Gastroesophageal sphincter (tissue), 4 donors: ENCODE measurements around the gene UTP11. TPM values are rescaled to one million over a fixed set of nuclear protein-coding genes. Genes with fewer than 3 reads are reported as not detected.

ENCODE experiments used
- ATAC-seq: fragments of 150-250 bp; one replicate; pipeline ENCODE4 v1.9.1; 2016; ENCODE audit warnings: mild to moderate bottlenecking, moderate library complexity
- H3K27ac ChIP-seq, 4 donors: fragments of 200-600 bp; sonication (generic) in 3 of 4; 1 replicate in 3 of 4; 2 replicates in 1 of 4; pipeline ENCODE4 v1.5.1; 2016 to 2019
- H3K27me3 ChIP-seq: fragments of 200-600 bp; sonication (generic); one replicate; pipeline ENCODE4 v1.5.1; 2019
- H3K36me3 ChIP-seq, 2 donors: fragments of 200-600 bp; sonication (generic); one replicate each; pipeline ENCODE4 v1.5.1; 2019; ENCODE audit warnings: control low read depth in 1 of 2
- H3K4me1 ChIP-seq, 3 donors: fragments of 200-600 bp; sonication (generic); 1 replicate in 2 of 3; 2 replicates in 1 of 3; pipeline ENCODE4 v1.5.1; 2016 to 2019; ENCODE audit warnings: control low read depth in 2 of 3
- H3K4me3 ChIP-seq, 2 donors: fragments of 200-600 bp; sonication (generic); one replicate each; pipeline ENCODE4 v1.5.1; 2019; ENCODE audit warnings: mild to moderate bottlenecking in 1 of 2, moderate library complexity in 1 of 2
- H3K9me3 ChIP-seq, 3 donors: fragments of 200-600 bp; sonication (generic); one replicate each; pipeline ENCODE4 v1.5.1; 2017 to 2019; ENCODE audit warnings: control low read depth in 2 of 3
- CTCF ChIP-seq, 4 experiments: fragments of 200-600 bp in 2 of 4; fragments of 450-650 bp in 2 of 4; sonication (generic) in 1 of 4; IDR thresholded peaks; one replicate each; pipeline ENCODE4 v1.5.1; 2017 to 2019; ENCODE audit warnings: antibody characterized with exemption in 4 of 4, mild to moderate bottlenecking in 2 of 4, moderate library complexity in 2 of 4
- EP300 ChIP-seq: sonication (generic); formaldehyde crosslinking; IDR thresholded peaks from one replicate; pipeline ENCODE4 v1.6.1; 2017; ENCODE audit warnings: antibody characterized with exemption, mild to moderate bottlenecking
- POLR2A ChIP-seq, 2 donors: fragments of 450-650 bp; IDR thresholded peaks; one replicate each; pipeline ENCODE4 v1.6.1; 2017; ENCODE audit warnings: antibody characterized with exemption in 2 of 2, mild to moderate bottlenecking in 2 of 2, moderate library complexity in 1 of 2
- POLR2AphosphoS5 ChIP-seq: sonication (generic); formaldehyde crosslinking; IDR thresholded peaks from one replicate; pipeline ENCODE4 v1.6.1; 2017; ENCODE audit warnings: antibody characterized with exemption
- WGBS, 2 donors: methylation state at CpG; one replicate each; pipeline ENCODE4 v1.1.5; 2018; ENCODE audit warnings: low coverage in 1 of 2; 5-methylcytosine and 5-hydroxymethylcytosine counted together
- total RNA-seq, 4 donors: library from RNA; depleted of rRNA; stranded (reverse); fragments of >200 nt; gene quantifications; one replicate each; pipeline ENCODE4 v1.1.0, GENCODE V29; 2016

The UTP11 gene
- total RNA-seq, 4 donors from 2014 or later = 50.7 to 79.2 (median 59.8) TPM

- H3K9me3 ChIP-seq = no peaks in the 10 kb centered on the region
- H3K4me3 ChIP-seq = peak overlapping the region in 1 of 2 donors; percentile 13
- no peaks in the 10 kb centered on the region for H3K27me3 ChIP-seq
- H3K36me3 ChIP-seq = peaks cover 0 to 19% of the 10 kb centered on the region in 2 donors
- 7 to 11% methylated on average over 3 to 5 of the region's 9 CpGs for WGBS, 2 donors
- peaks cover 7 to 100% (median 62%) of the 10 kb centered on the region in 3 donors for H3K4me1 ChIP-seq
- TF ChIP-seq EP300 (no peak), CTCF (IDR thresholded peaks at IDR 0.05) (no peak), POLR2AphosphoS5 (peak; percentile 1), POLR2A (IDR thresholded peaks at IDR 0.05) (no peak)
- peak; percentile 14 for ATAC-seq
- H3K27ac ChIP-seq = peak overlapping the region; percentile 75 to 95 (median 92)
Measured at GRCh38 chr1:37999430-38000232, 12.9 kb upstream of the UTP11 start.

GRCh38 chr1:38000233-38000528 is 12.4 kb upstream of the UTP11 start:
- Histone ChIP-seq H3K4me3 (peak overlapping the region in 1 of 2 donors; percentile 13), H3K36me3 (peaks cover 0 to 19% of the 10 kb centered on the region in 2 donors), H3K4me1 (peaks cover 7 to 98% (median 62%) of the 10 kb centered on the region in 3 donors), H3K27me3 (no peaks in the 10 kb centered on the region), H3K9me3 (no peaks in the 10 kb centered on the region), H3K27ac (peak overlapping the region; percentile 75 to 95 (median 92))
- no peak for ATAC-seq
- TF ChIP-seq CTCF (IDR thresholded peaks at IDR 0.05) = no peak
- no peak for TF ChIP-seq POLR2AphosphoS5
- TF ChIP-seq POLR2A (IDR thresholded peaks at IDR 0.05) = no peak
- TF ChIP-seq EP300 = no peak
- WGBS, 2 donors = 17 to 25% methylated on average over 1 to 2 of the region's 2 CpGs

DNA sequence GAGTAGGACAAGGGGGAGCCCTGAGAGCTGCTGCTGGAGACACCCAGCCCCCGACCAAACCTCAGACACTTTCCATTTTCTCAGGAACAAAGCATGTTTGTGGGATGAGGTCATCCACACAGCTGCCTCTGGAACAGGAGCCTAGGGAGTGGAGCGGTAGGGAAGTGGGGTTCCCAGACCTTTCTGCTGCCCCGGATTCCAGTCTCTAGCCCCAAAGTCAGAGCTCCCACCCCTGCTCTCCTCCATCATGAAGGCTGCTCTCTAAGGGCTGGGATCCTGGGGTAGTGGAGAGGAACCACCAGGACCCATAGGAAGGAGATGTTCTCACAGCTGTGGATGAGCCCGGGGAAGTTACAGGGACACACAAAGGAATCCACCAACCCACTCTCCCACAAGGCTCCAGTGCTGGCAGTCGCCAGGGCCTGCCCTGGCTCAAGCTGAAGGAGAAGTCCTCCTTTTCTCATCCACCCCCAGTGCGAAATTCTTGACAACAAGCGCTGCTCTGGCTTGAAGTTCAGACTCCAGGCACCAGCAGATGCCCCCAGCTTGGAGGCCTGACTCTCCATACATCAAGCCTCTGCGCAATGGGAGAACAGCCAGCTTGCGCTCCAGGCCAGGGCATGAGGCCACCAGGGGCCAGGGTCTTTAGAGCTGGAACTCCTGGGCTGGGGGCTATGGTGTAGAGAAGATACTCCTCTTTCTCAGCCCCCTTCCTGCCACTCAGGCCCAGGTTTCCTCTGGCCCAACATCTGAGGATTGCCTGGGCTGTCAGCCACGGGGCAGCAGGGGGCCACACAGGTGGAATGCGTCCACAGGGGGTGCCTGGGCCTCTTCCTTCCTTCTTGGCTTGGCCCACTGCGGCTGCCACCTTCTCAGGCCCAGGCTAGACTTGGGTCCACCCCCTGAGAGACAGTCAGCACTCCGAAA is 11.7 kb upstream of the UTP11 start:
- peak; percentile 19 for ATAC-seq
- Histone ChIP-seq H3K4me3 (peak overlapping the region in 1 of 2 donors; percentile 16), H3K4me1 (peaks cover 7 to 94% (median 64%) of the 10 kb centered on the region in 3 donors), H3K36me3 (peaks cover 0 to 19% of the 10 kb centered on the region in 2 donors), H3K27ac (peak overlapping the region; percentile 75 to 95 (median 92)), H3K27me3 (no peaks in the 10 kb centered on the region), H3K9me3 (no peaks in the 10 kb centered on the region)
- no peak for TF ChIP-seq POLR2AphosphoS5
- no peak for TF ChIP-seq EP300
- TF ChIP-seq CTCF (IDR thresholded peaks at IDR 0.05) = no peak
- no peak for TF ChIP-seq POLR2A (IDR thresholded peaks at IDR 0.05)
- 10 to 13% methylated on average over 2 to 5 of the region's 13 CpGs for WGBS, 2 donors

GRCh38 chr1:38003261-38004250 is 9.0 kb upstream of the UTP11 start:
- H3K4me1 ChIP-seq = peaks cover 7 to 73% (median 54%) of the 10 kb centered on the region in 3 donors

More at GRCh38 chr1:38003261-38004250, 9.0 kb upstream of the UTP11 start:
- Histone ChIP-seq H3K27me3 (no peaks in the 10 kb centered on the region), H3K9me3 (no peaks in the 10 kb centered on the region), H3K36me3 (peaks cover 0 to 3% of the 10 kb centered on the region in 2 donors), H3K4me3 (peak overlapping the region; percentile 76 to 79), H3K27ac (peak overlapping the region; percentile 59 to 95 (median 89))
- ATAC-seq = no peak
- TF ChIP-seq POLR2AphosphoS5 (no peak), EP300 (no peak), POLR2A (IDR thresholded peaks at IDR 0.05) (no peak), CTCF (IDR thresholded peaks at IDR 0.05) (no peak)
- WGBS, 2 donors = 50% methylated on average over 5 of the region's 8 CpGs; no CpG with 5 or more reads in 1 of the 2 donors
